ENCODE data around the gene STON1. TPM values are rescaled to one million over a fixed set of nuclear protein-coding genes. Genes with fewer than 3 reads are reported as not detected.

Gene STON1
- total RNA-seq, 1 donor from 2014 or later: 0.79 TPM

- DNase-seq (ENCODE audit: low read depth): no peak
- no peak for FAIRE-seq
- Histone ChIP-seq H3K27me3 (ENCODE audit: control insufficient read depth, insufficient read depth, low read length) (no peaks in the 10 kb centered on the region), H3K4me3 (ENCODE audit: low read depth, low read length) (no peak overlapping the region), H3K36me3 (ENCODE audit: control insufficient read depth, insufficient read depth, low read length) (no peaks in the 10 kb centered on the region)
- TF ChIP-seq CTCF (IDR thresholded peaks at IDR 0.05; ENCODE audit: insufficient read depth, low read length, severe bottlenecking): no peak
These were observed 67.5 kb downstream of the STON1 start for GRCh38 chr2:48597492-48597891.

DNA sequence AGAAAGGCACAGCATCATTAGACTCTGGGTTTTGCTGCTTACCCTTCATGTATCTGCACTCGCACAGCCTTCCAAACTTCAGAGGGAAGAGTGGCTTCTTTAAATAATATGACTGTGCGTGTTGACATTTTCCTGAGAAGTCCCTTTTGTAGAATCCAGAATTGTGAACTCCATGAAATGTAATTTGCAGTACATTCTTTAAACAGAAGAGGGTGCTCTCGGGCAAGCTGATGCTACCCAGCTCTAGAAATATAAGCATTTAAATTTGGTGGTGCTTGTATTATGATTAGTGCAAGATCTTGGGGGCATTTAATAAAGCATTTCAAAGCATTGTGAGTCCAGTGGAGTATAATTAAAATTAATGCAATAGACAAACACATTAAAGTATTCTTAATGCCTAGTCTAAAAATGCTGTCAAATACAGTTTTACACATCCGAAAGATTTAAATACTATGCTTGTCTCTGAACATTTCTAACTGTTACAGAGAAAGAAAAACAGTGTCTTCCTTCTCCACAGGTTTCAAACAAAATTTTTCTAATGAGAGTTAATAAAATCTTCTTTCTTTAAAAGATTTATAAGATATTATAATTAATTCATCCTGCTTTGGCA, 70.4 kb downstream of the STON1 start:
- DNase-seq (ENCODE audit: low read depth) (peak; percentile 41), FAIRE-seq (no peak)
- H3K36me3 ChIP-seq (ENCODE audit: control insufficient read depth, insufficient read depth, low read length): no peaks in the 10 kb centered on the region
- H3K4me3 ChIP-seq (ENCODE audit: low read depth, low read length): no peak overlapping the region
- no peaks in the 10 kb centered on the region for H3K27me3 ChIP-seq (ENCODE audit: control insufficient read depth, insufficient read depth, low read length)
- TF ChIP-seq CTCF (IDR thresholded peaks at IDR 0.05; ENCODE audit: insufficient read depth, low read length, severe bottlenecking): peak; percentile 51

GRCh38 chr2:48600917-48601316, 71.0 kb downstream of the STON1 start:
- no peak for FAIRE-seq
- no peaks in the 10 kb centered on the region for H3K27me3 ChIP-seq (ENCODE audit: control insufficient read depth, insufficient read depth, low read length)

DNA sequence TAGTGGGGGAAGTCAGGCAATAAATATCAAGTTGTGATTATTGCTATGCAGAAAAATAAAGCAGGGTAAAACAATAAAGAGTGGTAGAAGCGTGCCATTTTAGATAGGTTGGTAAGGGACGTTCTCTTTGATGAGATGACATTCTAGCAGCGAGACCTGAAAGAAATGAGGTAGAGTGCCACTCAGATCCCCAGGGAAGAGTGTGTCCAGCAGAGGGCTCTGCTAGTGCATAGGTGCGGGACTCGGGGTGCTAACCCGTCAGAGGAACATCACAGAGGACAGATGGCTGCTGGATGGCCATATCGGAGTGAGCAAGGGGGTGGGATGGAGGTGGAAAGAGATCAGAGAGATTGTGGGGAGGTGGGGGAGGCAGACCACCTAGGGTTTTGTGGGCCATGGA, 71.4 kb downstream of the STON1 start:
- FAIRE-seq (no peak), DNase-seq (ENCODE audit: low read depth) (peak; percentile 12)
- TF ChIP-seq CTCF (IDR thresholded peaks at IDR 0.05; ENCODE audit: insufficient read depth, low read length, severe bottlenecking): peak; percentile 75
- Histone ChIP-seq H3K27me3 (ENCODE audit: control insufficient read depth, insufficient read depth, low read length) (no peaks in the 10 kb centered on the region), H3K4me3 (ENCODE audit: low read depth, low read length) (no peak overlapping the region), H3K36me3 (ENCODE audit: control insufficient read depth, insufficient read depth, low read length) (no peaks in the 10 kb centered on the region)

More at GRCh38 chr2:48600917-48601316, 71.0 kb downstream of the STON1 start:
- no peaks in the 10 kb centered on the region for H3K36me3 ChIP-seq (ENCODE audit: control insufficient read depth, insufficient read depth, low read length)
- no peak for TF ChIP-seq CTCF (IDR thresholded peaks at IDR 0.05; ENCODE audit: insufficient read depth, low read length, severe bottlenecking)
- no peak overlapping the region for H3K4me3 ChIP-seq (ENCODE audit: low read depth, low read length)
- no peak for DNase-seq (ENCODE audit: low read depth)

GRCh38 chr2:48605482-48606175, 75.7 kb downstream of the STON1 start:
- DNase-seq (ENCODE audit: low read depth): no peak

More at GRCh38 chr2:48605482-48606175, 75.7 kb downstream of the STON1 start:
- Histone ChIP-seq H3K4me3 (ENCODE audit: low read depth, low read length) (no peak overlapping the region), H3K27me3 (ENCODE audit: control insufficient read depth, insufficient read depth, low read length) (no peaks in the 10 kb centered on the region), H3K36me3 (ENCODE audit: control insufficient read depth, insufficient read depth, low read length) (no peaks in the 10 kb centered on the region)
- no peak for FAIRE-seq
- TF ChIP-seq CTCF (IDR thresholded peaks at IDR 0.05; ENCODE audit: insufficient read depth, low read length, severe bottlenecking): no peak

All from bronchial epithelial cell (primary cell).